ENCODE results near the gene TRIM31. TPM values are rescaled to one million over a fixed set of nuclear protein-coding genes. Genes with fewer than 3 reads are reported as not detected.
"Not testable (repeated sequence)": the region's sequence is repeated elsewhere in the genome, so short reads cannot be mapped to it uniquely, and the experiment has no call there.

TRIM31 gene
- total RNA-seq, 1 experiment from 2014 or later, result not detected

- CTCF ChIA-PET, result interaction anchor here (1.6 kb wide), 1 partner anchor 13 kb away, joined by 3 read pairs; no protein-coding TSS in a partner anchor
- DNase-seq (ENCODE audit: low spot score), result no peak
- H3K4me1 ChIP-seq (ENCODE audit: insufficient read depth, low read length, poor library complexity, severe bottlenecking), result no peaks in the 10 kb centered on the region
- H3K4me3 ChIP-seq (ENCODE audit: low read depth, low read length, poor library complexity, severe bottlenecking), result no peak overlapping the region
- H3K36me3 ChIP-seq (ENCODE audit: insufficient read depth, low read length, poor library complexity, severe bottlenecking), result no peaks in the 10 kb centered on the region
- intact Hi-C loops (cut with micrococcal nuclease; ENCODE audit: unreplicated experiment), result no loop called here
- no peak overlapping the region for H3K27ac ChIP-seq (ENCODE audit: low read depth, low read length, poor library complexity, severe bottlenecking)
- H3K27me3 ChIP-seq (replicated peaks; ENCODE audit: insufficient read depth, low read depth, low read length, poor library complexity), result peaks cover 22% of the 10 kb centered on the region
- TF ChIP-seq CTCF (conservative IDR thresholded peaks at IDR 0.05; ENCODE audit: low read depth, low read length), result no peak
- no peak for TF ChIP-seq EZH2 (IDR thresholded peaks at IDR 0.05; ENCODE audit: borderline replicate concordance, low read depth, low read length, poor library complexity, severe bottlenecking)
- BruUV-seq (replicated peaks), result no TSS peak
- no peaks in the 10 kb centered on the region for H3K9me3 ChIP-seq (ENCODE audit: low read depth, low read length, poor library complexity, severe bottlenecking)
- POLR2A ChIA-PET (ENCODE audit: low non-redundant PET), result interaction anchor here (0.7 kb wide), 1 partner anchor 32 kb away, joined by 4 read pairs; no protein-coding TSS in a partner anchor
These were observed 31.9 kb upstream of the TRIM31 start for GRCh38 chr6:30144811-30145210.

GRCh38 chr6:30143780-30144179 lies 30.9 kb upstream of the TRIM31 start:
- Histone ChIP-seq H3K4me1 (ENCODE audit: insufficient read depth, low read length, poor library complexity, severe bottlenecking) (no peaks in the 10 kb centered on the region), H3K27me3 (replicated peaks; ENCODE audit: insufficient read depth, low read depth, low read length, poor library complexity) (peaks cover 22% of the 10 kb centered on the region), H3K27ac (ENCODE audit: low read depth, low read length, poor library complexity, severe bottlenecking) (no peak overlapping the region), H3K9me3 (ENCODE audit: low read depth, low read length, poor library complexity, severe bottlenecking) (no peaks in the 10 kb centered on the region), H3K4me3 (ENCODE audit: low read depth, low read length, poor library complexity, severe bottlenecking) (no peak overlapping the region), H3K36me3 (ENCODE audit: insufficient read depth, low read length, poor library complexity, severe bottlenecking) (no peaks in the 10 kb centered on the region)
- ChIA-PET POLR2A (ENCODE audit: low non-redundant PET) (no interaction called here), CTCF (interaction anchor here (1.2 kb wide), 1 partner anchor 13 kb away, joined by 4 read pairs; no protein-coding TSS in a partner anchor)
- TF ChIP-seq CTCF (conservative IDR thresholded peaks at IDR 0.05; ENCODE audit: low read depth, low read length) (no peak), EZH2 (IDR thresholded peaks at IDR 0.05; ENCODE audit: borderline replicate concordance, low read depth, low read length, poor library complexity, severe bottlenecking) (no peak)
- no TSS peak for BruUV-seq (replicated peaks)
- intact Hi-C loops (cut with micrococcal nuclease; ENCODE audit: unreplicated experiment), result no loop called here
- no peak for DNase-seq (ENCODE audit: low spot score)

GRCh38 chr6:30142665-30143064 lies 29.8 kb upstream of the TRIM31 start:
- DNase-seq (ENCODE audit: low spot score), result no peak
- no peaks in the 10 kb centered on the region for H3K9me3 ChIP-seq (ENCODE audit: low read depth, low read length, poor library complexity, severe bottlenecking)
- BruUV-seq (replicated peaks), result no TSS peak
- H3K27me3 ChIP-seq (replicated peaks; ENCODE audit: insufficient read depth, low read depth, low read length, poor library complexity), result peaks cover 22% of the 10 kb centered on the region
- intact Hi-C loops (cut with micrococcal nuclease; ENCODE audit: unreplicated experiment), result no loop called here
- H3K27ac ChIP-seq (ENCODE audit: low read depth, low read length, poor library complexity, severe bottlenecking), result no peak overlapping the region
- H3K36me3 ChIP-seq (ENCODE audit: insufficient read depth, low read length, poor library complexity, severe bottlenecking), result no peaks in the 10 kb centered on the region
- ChIA-PET CTCF (interaction anchor here (1.6 kb wide), 1 partner anchor 10 kb away, joined by 3 read pairs; no protein-coding TSS in a partner anchor), POLR2A (ENCODE audit: low non-redundant PET) (no interaction called here)
- H3K4me1 ChIP-seq (ENCODE audit: insufficient read depth, low read length, poor library complexity, severe bottlenecking), result no peaks in the 10 kb centered on the region
- no peak overlapping the region for H3K4me3 ChIP-seq (ENCODE audit: low read depth, low read length, poor library complexity, severe bottlenecking)
- no peak for TF ChIP-seq EZH2 (IDR thresholded peaks at IDR 0.05; ENCODE audit: borderline replicate concordance, low read depth, low read length, poor library complexity, severe bottlenecking)
- TF ChIP-seq CTCF (conservative IDR thresholded peaks at IDR 0.05; ENCODE audit: low read depth, low read length), result no peak

GRCh38 chr6:30140240-30140639 lies 27.4 kb upstream of the TRIM31 start:
- POLR2A ChIA-PET (ENCODE audit: low non-redundant PET); BruUV-seq (replicated peaks); H3K9me3 ChIP-seq (ENCODE audit: low read depth, low read length, poor library complexity, severe bottlenecking); CTCF ChIA-PET; H3K36me3 ChIP-seq (ENCODE audit: insufficient read depth, low read length, poor library complexity, severe bottlenecking); H3K4me1 ChIP-seq (ENCODE audit: insufficient read depth, low read length, poor library complexity, severe bottlenecking); H3K27ac ChIP-seq (ENCODE audit: low read depth, low read length, poor library complexity, severe bottlenecking); intact Hi-C loops (cut with micrococcal nuclease; ENCODE audit: unreplicated experiment); H3K4me3 ChIP-seq (ENCODE audit: low read depth, low read length, poor library complexity, severe bottlenecking); DNase-seq (ENCODE audit: low spot score): not testable (repeated sequence)
- peaks cover 22% of the 10 kb centered on the region for H3K27me3 ChIP-seq (replicated peaks; ENCODE audit: insufficient read depth, low read depth, low read length, poor library complexity)
